Naive B cell (primary cell): ENCODE results near the gene ABHD4. TPM values are rescaled to one million over a fixed set of nuclear protein-coding genes. Genes with fewer than 3 reads are reported as not detected.

Experiments used
- ATAC-seq, 2 donors: fragments of 150-1000 bp; cut with Tn5 transposase; 2 replicates each; pipeline ENCODE4 v1.10.0; 2021; ENCODE audit warnings: low read depth in 2 of 2, mild to moderate bottlenecking in 2 of 2, moderate library complexity in 2 of 2
- DNase-seq: peaks from one replicate; pipeline ENCODE4 v3.0.0; 2022
- H3K27ac Mint-ChIP-seq, 6 donors: one replicate each; pipeline ENCODE4 v1.8.0; 2020 to 2022; ENCODE audit warnings: mild to moderate bottlenecking in 6 of 6, mixed read lengths in 6 of 6, moderate library complexity in 5 of 6, inconsistent platforms in 2 of 6
- H3K27me3 Mint-ChIP-seq, 3 donors: one replicate each; pipeline ENCODE4 v1.8.0; 2021 to 2022; ENCODE audit warnings: mixed read lengths in 3 of 3, mild to moderate bottlenecking in 1 of 3
- H3K36me3 Mint-ChIP-seq, 2 donors: one replicate each; pipeline ENCODE4 v1.8.0; 2020 to 2022; ENCODE audit warnings: mixed read lengths in 2 of 2, inconsistent platforms in 1 of 2, mild to moderate bottlenecking in 1 of 2
- H3K4me1 Mint-ChIP-seq, 3 donors: one replicate each; pipeline ENCODE4 v1.8.0; 2020 to 2022; ENCODE audit warnings: mixed read lengths in 3 of 3, inconsistent platforms in 1 of 3, mild to moderate bottlenecking in 1 of 3, moderate library complexity in 1 of 3
- H3K4me3 Mint-ChIP-seq, 8 donors: one replicate each; pipeline ENCODE4 v1.8.0; 2020 to 2022; ENCODE audit warnings: mild to moderate bottlenecking in 8 of 8, mixed read lengths in 8 of 8, moderate library complexity in 8 of 8, inconsistent platforms in 2 of 8
- H3K9me3 Mint-ChIP-seq, 7 donors: one replicate each; pipeline ENCODE4 v1.8.0; 2020 to 2022; ENCODE audit warnings: mixed read lengths in 7 of 7, mild to moderate bottlenecking in 5 of 7, inconsistent platforms in 2 of 7, moderate library complexity in 1 of 7
- polyA plus RNA-seq, 6 donors: library from polyadenylated mRNA; unstranded; fragments of 300-500 nt; fragmentation: Illumina TruSeq; gene quantifications; one replicate each; pipeline ENCODE4 v1.2.3, GENCODE V29; 2021; ENCODE audit warnings: low read depth in 6 of 6

ABHD4 gene
- polyA plus RNA-seq, 6 donors from 2014 or later = 4.8 to 14.1 (median 9.2) TPM

- Mint-ChIP-seq H3K27ac (peak overlapping the region; percentile 97 to 100 (median 98)), H3K36me3 (no peaks in the 10 kb centered on the region), H3K27me3 (no peaks in the 10 kb centered on the region), H3K4me1 (peaks cover 66 to 93% (median 85%) of the 10 kb centered on the region in 3 donors), H3K9me3 (no peaks in the 10 kb centered on the region), H3K4me3 (peak overlapping the region; percentile 77 to 94 (median 86))
- peak; percentile 98 for DNase-seq
- ATAC-seq = peak; percentile 82 to 83
These were observed 41.8 kb upstream of the ABHD4 start for GRCh38 chr14:22556021-22556989.

GRCh38 chr14:22556990-22557623, 41.0 kb upstream of the ABHD4 start:
- no peaks in the 10 kb centered on the region for H3K27me3 Mint-ChIP-seq
- H3K4me1 Mint-ChIP-seq = peaks cover 65 to 93% (median 85%) of the 10 kb centered on the region in 3 donors
- H3K27ac Mint-ChIP-seq = peak overlapping the region; percentile 97 to 100 (median 98)
- peak; percentile 34 to 48 for ATAC-seq
- H3K9me3 Mint-ChIP-seq = no peaks in the 10 kb centered on the region
- H3K36me3 Mint-ChIP-seq = no peaks in the 10 kb centered on the region
- peak overlapping the region; percentile 77 to 94 (median 86) for H3K4me3 Mint-ChIP-seq
- peak; percentile 88 for DNase-seq

GRCh38 chr14:22557846-22558220, 40.3 kb upstream of the ABHD4 start:
- no peak for ATAC-seq
- DNase-seq = no peak
- peaks cover 60 to 93% (median 85%) of the 10 kb centered on the region in 3 donors for H3K4me1 Mint-ChIP-seq

DNA sequence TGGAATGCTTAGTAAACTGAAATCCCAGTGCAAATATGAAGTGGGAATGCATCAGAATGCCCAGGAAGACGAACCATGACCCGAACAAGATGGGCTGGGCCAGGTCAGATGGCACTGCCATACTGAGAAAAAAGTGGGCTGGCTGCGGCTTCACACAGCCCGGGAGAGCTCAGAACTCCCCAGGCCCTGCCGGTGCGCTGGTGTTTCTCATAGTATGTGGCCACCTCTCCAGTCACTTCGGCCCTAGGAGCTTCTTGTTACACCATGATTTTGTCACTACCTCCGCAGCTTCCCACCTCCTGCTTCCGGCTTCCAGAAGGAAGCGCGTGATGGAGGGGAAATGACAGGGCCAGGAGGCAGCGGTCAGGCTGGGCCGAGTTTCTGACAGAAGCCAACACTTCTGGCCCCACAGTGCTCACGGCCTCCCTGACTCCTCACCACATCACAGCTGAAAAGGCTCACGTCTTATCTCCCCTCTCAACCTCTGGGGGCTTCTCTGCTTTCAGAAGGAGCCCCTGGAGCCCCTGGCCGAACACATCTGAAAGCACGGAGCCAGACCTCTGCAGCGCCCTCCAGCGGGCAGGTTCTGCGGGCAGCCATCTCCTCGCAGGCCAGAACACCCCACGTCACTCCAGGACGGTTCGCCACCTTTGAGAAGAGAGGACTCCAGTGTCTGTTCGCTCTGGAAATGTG, 39.7 kb upstream of the ABHD4 start:
- no peaks in the 10 kb centered on the region for H3K9me3 Mint-ChIP-seq
- peaks cover 58 to 95% (median 83%) of the 10 kb centered on the region in 3 donors for H3K4me1 Mint-ChIP-seq
- peak overlapping the region in 5 of 8 donors; percentile 3 to 77 (median 51) for H3K4me3 Mint-ChIP-seq
- H3K36me3 Mint-ChIP-seq = no peaks in the 10 kb centered on the region
- no peaks in the 10 kb centered on the region for H3K27me3 Mint-ChIP-seq
- peak overlapping the region; percentile 44 to 98 (median 97) for H3K27ac Mint-ChIP-seq
- no peak for DNase-seq
- ATAC-seq = no peak

More at GRCh38 chr14:22557846-22558220, 40.3 kb upstream of the ABHD4 start:
- Mint-ChIP-seq H3K9me3 (no peaks in the 10 kb centered on the region), H3K27me3 (no peaks in the 10 kb centered on the region), H3K36me3 (no peaks in the 10 kb centered on the region), H3K4me3 (peak overlapping the region in 6 of 8 donors; percentile 77 to 94 (median 86)), H3K27ac (peak overlapping the region; percentile 97 to 100 (median 98))

DNA sequence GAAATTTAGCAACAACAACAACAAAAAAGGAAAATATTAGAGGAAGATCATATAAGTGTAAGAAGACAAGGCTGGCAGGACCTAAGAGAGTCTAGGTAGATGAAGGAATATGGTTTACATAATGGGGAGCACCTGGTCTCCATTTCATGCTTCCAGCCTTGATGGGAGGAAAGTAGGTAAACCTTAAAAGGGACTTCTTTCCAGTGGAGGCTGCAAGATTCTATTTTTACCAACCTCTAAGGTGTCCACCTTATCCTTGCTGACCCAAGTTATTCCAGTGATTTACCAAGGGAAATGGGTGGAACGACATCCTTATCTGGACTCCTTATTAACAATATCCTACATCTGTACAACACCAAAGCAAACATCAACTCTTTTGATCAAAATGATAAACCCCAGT, 39.1 kb upstream of the ABHD4 start:
- no peaks in the 10 kb centered on the region for H3K27me3 Mint-ChIP-seq
- ATAC-seq = no peak
- DNase-seq = no peak
- peak overlapping the region in 4 of 8 donors; percentile 3 to 77 (median 26) for H3K4me3 Mint-ChIP-seq
- no peaks in the 10 kb centered on the region for H3K9me3 Mint-ChIP-seq
- peaks cover 52 to 94% (median 79%) of the 10 kb centered on the region in 3 donors for H3K4me1 Mint-ChIP-seq
- peak overlapping the region in 4 of 6 donors; percentile 75 to 98 (median 88) for H3K27ac Mint-ChIP-seq
- no peaks in the 10 kb centered on the region for H3K36me3 Mint-ChIP-seq

GRCh38 chr14:22560662-22561365, 37.3 kb upstream of the ABHD4 start:
- Mint-ChIP-seq H3K9me3 (no peaks in the 10 kb centered on the region), H3K4me3 (peak overlapping the region in 7 of 8 donors; percentile 2 to 87 (median 62)), H3K27me3 (no peaks in the 10 kb centered on the region), H3K27ac (peak overlapping the region; percentile 75 to 96 (median 85)), H3K4me1 (peaks cover 61 to 98% (median 83%) of the 10 kb centered on the region in 3 donors), H3K36me3 (no peaks in the 10 kb centered on the region)
- no peak for ATAC-seq
- no peak for DNase-seq

DNA sequence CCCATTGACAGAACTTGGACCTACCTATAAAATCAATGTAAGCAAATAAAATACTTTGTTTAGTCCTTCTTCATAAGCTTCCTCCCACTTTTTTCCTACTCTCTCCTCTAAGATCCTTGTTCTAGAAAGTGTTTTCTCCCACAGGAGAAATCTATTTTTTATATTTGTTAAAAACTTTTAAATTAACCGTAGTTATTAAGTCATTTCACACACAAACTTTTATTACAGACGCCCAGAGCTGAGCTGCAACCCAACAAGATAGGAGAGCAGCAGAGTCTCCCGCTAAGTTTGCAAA, 36.8 kb upstream of the ABHD4 start:
- Mint-ChIP-seq H3K27me3 (no peaks in the 10 kb centered on the region), H3K36me3 (no peaks in the 10 kb centered on the region), H3K9me3 (no peaks in the 10 kb centered on the region), H3K27ac (peak overlapping the region; percentile 82 to 96 (median 91)), H3K4me1 (peaks cover 60 to 98% (median 83%) of the 10 kb centered on the region in 3 donors), H3K4me3 (peak overlapping the region; percentile 17 to 87 (median 67))
- DNase-seq = no peak
- no peak for ATAC-seq

DNA sequence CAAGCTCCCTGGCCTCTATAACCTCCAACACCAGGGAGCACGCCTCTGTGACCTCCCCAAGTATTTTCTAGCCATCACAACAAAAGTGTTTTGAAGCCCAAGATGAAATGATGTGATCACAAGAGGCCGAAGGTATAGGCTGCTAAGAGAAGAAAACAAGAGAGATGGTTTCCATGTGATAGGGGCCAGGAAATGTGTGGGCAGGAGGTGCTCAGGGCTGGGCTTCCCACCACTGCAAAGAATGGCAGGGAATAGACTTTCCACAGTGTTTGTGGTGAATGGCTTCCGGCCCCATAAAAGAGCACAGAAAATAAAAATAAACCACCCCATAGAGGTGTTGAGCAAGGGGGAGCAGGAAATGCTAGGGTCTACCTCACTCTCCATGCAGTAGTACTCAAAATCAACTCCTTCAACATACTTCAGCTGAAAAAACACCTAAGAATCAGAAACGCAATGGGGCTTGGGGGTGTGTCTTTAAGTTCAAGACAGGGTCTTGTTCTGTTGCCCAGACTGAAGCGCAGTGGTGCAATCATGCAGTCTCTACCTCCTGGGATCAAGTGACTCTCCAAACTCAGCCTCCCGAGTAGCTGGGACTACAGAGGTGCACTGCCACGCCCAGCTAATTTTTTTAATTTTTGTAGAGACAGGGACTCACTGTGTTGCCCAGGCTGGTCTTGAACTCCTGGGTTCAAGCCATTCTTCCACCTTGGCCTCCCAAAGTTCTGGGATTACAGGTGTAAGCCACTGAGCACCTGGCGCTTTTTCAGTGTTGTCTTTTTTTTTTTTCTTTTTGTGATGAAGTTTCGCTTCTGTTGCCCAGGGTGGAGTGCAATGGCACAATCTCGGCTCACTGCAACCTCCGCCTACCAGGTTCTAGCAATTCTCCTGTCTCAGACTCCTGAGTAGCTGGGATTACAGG, 36.2 kb upstream of the ABHD4 start:
- Mint-ChIP-seq H3K9me3 (no peaks in the 10 kb centered on the region), H3K4me1 (peaks cover 58 to 96% (median 83%) of the 10 kb centered on the region in 3 donors), H3K36me3 (no peaks in the 10 kb centered on the region), H3K4me3 (peak overlapping the region; percentile 17 to 87 (median 67)), H3K27ac (peak overlapping the region; percentile 82 to 96 (median 91)), H3K27me3 (no peaks in the 10 kb centered on the region)
- ATAC-seq (peak; percentile 5 to 14), DNase-seq (peak; percentile 37)

- DNase-seq = no peak
- peaks cover 61 to 95% (median 83%) of the 10 kb centered on the region in 3 donors for H3K4me1 Mint-ChIP-seq
These were observed 34.1 kb upstream of the ABHD4 start for GRCh38 chr14:22563987-22564386.

GRCh38 chr14:22564463-22564862, 33.6 kb upstream of the ABHD4 start:
- peaks cover 62 to 95% (median 83%) of the 10 kb centered on the region in 3 donors for H3K4me1 Mint-ChIP-seq
- ATAC-seq (no peak), DNase-seq (no peak)
- no peaks in the 10 kb centered on the region for H3K27me3 Mint-ChIP-seq
- H3K36me3 Mint-ChIP-seq = no peaks in the 10 kb centered on the region
- peak overlapping the region; percentile 27 to 96 (median 88) for H3K27ac Mint-ChIP-seq
- H3K9me3 Mint-ChIP-seq = no peaks in the 10 kb centered on the region
- peak overlapping the region in 4 of 8 donors; percentile 50 to 86 (median 68) for H3K4me3 Mint-ChIP-seq

More at GRCh38 chr14:22563987-22564386, 34.1 kb upstream of the ABHD4 start:
- Mint-ChIP-seq H3K27ac (peak overlapping the region in 4 of 6 donors; percentile 27 to 92 (median 72)), H3K9me3 (no peaks in the 10 kb centered on the region), H3K4me3 (peak overlapping the region in 3 of 8 donors; percentile 15 to 63 (median 40)), H3K27me3 (no peaks in the 10 kb centered on the region), H3K36me3 (no peaks in the 10 kb centered on the region)
- no peak for ATAC-seq

GRCh38 chr14:22565391-22565945, 32.6 kb upstream of the ABHD4 start:
- no peaks in the 10 kb centered on the region for H3K36me3 Mint-ChIP-seq
- no peaks in the 10 kb centered on the region for H3K9me3 Mint-ChIP-seq
- peak; percentile 39 for DNase-seq
- peaks cover 64 to 95% (median 81%) of the 10 kb centered on the region in 3 donors for H3K4me1 Mint-ChIP-seq
- peak in 1 of 2 donors; percentile 16 for ATAC-seq
- peak overlapping the region; percentile 78 to 96 (median 86) for H3K27ac Mint-ChIP-seq
- H3K27me3 Mint-ChIP-seq = no peaks in the 10 kb centered on the region
- H3K4me3 Mint-ChIP-seq = peak overlapping the region; percentile 50 to 86 (median 72)
